GM21360 (cell line): ENCODE measurements around the gene B3GLCT.
"Not testable (repeated sequence)": the region's sequence is repeated elsewhere in the genome, so short reads cannot be mapped to it uniquely, and the experiment has no call there.

Experiments used
- ATAC-seq: cut with Tn5 transposase; IDR thresholded peaks from one replicate; pipeline ENCODE4 v1.9.1; 2021; ENCODE audit warnings: mild to moderate bottlenecking, moderate library complexity; ENCODE audit not compliant: unreplicated experiment

B3GLCT gene

DNA sequence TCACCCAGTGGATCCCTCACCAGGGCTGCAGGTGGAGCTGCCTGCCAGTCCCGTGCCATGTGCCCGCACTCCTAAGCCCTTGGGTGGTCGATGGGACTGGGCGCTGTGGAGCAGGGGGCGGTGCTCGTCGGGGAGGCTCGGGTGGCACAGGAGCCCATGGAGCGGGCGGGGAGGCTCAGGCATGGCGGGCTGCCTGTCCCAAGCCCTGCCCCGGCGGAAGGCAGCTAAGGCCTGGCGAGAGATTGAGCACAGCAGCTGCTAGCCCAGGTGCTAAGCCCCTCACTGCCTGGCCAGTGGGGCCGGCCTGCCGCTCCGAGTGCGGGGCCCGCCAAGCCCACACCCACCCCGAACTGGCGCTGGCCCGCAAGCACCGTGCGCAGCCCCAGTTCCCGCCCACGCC lies 16.8 kb upstream of the B3GLCT start:
- no peak for ATAC-seq

DNA sequence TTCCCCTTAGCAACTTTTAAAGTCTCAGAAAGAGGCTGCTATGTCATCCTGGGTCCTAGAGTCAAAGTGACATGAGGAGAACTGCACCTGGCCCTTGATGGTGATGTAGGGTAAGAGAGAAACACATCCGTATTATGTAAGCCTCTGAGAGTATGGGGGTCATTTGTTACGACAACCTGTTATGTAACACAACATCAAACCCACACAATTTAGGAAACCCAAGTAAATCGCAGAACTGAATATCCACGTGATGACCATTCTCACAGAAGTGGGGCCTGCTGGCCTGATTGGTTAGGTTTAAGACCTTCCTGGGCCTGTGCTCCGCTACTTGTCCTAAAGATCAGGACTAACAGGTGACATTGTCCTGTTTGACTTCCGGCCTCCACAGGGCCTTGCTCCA lies 15.3 kb upstream of the B3GLCT start:
- ATAC-seq = no peak

DNA sequence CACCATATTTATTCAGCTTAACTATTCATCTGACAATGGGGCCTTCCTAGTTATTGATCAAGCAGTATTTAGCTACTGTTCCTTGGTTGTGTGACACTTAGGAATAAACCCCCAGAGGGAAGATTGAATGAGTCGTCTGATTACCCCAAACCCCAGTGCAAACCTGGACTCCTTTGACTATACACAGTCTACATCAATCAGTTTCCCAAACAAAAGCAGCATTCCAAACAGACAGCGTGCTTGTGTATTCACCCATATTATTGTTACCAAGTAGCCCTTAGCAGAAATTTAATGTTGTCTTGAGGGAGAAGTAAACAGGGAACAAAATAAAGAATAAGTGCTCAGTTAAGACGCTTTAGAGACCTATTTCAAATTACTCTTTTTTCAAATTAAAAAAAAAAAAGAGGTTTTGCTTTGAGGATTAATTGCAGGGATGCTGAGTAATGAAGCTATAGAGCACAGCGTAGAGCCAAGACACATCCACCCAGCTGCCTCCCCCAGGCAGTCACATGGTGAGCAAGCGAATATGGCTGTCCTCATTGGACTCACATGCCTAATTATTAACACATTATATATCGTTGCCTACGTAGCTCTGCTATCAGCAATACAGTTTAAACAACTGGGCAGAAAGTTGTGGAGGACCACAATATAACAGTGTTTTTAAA lies 14.7 kb upstream of the B3GLCT start:
- no peak for ATAC-seq

DNA sequence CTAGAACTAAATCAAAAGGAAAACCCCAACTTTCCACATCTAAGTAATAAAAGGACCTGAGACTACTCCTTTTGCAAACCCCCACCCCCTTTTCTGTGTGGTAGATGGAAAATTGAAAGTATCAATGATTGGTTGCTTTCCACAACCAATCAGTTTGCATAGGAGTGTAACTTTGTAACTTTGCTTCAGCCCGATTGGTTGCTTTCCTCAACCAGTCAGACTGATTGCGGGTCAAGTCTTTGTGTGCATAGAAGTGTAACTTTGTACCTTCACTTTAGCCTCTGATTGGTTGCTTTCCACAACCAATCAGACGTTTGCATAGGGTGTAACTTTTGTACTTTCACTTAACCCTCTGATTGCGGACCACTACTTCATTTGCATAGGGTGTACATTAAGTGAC lies 8.0 kb upstream of the B3GLCT start:
- no peak for ATAC-seq

DNA sequence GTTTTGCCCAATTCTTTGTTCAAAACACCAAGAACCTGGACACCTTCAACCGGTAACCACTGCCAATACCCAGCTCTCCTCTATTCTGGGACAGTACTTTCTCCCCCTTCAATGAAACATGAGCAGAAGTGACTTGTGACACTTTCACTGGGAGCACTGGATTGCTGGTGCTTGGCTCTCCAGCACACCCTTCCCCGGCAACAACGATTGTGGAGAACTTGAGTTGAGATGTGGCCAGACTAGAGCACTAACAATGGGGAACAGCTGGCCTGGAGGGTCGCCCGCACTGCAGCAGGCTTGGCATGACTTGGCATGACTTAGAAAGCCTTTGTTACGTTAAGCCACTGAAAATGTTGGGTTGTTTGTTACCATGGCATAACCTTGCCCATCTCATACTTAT lies 7.5 kb upstream of the B3GLCT start:
- ATAC-seq = no peak

DNA sequence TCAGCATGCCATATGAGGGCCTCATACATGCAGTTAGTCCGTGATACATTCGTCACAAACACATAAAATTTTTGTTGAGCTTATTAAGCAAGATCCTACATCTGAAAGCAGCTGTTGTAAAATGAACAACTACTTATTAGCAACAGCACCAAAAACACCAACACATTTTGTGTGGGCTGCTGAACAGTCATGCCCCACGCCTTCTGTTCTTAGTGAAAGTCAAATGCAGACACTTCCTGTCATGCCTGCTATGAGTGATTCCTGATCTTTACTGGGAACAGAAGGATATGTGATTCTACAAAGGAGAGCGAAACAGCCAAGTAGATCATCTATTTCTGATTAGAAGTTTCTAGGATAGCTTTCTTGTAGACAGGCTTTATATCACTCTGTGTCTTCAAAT lies 4.2 kb upstream of the B3GLCT start:
- no peak for ATAC-seq

DNA sequence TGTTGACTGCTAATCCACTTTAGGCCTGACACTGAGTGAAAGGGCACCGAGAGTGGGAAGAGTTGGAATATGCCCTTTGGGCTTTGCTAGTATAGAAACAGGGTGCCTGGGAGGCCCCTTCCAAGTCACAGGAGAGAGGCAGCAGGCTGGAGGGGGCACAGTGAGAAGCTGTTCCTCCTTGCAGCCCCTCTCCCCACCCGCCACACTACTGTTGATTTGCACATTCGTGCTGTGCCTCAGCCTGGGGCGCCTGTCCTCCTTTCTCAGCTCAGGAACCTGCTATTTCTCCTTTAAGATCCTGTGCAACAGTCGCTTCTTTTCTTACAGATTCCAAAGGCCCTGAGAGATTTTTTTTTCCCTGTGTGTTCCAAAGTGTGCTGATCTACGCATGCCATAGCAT lies 2.8 kb upstream of the B3GLCT start:
- ATAC-seq = no peak

DNA sequence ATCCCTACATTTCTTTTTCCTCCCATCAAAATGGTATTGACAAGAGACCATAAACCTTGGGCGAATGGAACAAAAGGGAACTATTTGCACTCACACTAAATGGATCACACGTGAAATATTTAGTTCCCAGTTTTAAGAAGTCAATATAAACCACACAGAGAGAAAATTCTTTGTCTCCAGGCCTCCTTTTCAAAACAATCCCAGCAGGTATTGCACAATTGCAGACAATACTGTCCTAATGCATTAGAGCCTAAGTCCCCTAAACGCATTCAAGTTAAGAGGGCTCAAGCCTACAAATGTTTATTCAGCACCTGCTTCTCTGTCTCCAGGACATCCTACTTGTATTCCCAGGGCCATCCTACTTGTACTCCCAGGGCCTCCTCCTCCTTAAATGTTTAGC lies 1.3 kb upstream of the B3GLCT start:
- no peak for ATAC-seq

DNA sequence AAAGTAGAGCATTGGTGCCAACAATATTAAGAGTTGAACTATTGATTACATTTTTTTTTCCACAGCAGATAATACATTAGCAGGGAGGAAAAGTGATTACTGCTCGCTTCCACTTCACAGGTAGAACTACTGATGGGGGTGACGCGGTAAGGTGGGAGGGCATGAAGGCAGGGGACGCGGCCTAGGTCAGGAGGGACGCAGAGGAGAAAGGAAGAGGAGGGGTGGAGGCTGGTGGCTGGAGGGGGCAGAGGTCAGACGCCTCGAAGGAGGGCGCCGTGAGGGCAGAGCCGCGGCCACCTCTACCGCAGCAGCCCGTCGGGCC lies 287 bp upstream of the B3GLCT start:
- no peak for ATAC-seq

DNA sequence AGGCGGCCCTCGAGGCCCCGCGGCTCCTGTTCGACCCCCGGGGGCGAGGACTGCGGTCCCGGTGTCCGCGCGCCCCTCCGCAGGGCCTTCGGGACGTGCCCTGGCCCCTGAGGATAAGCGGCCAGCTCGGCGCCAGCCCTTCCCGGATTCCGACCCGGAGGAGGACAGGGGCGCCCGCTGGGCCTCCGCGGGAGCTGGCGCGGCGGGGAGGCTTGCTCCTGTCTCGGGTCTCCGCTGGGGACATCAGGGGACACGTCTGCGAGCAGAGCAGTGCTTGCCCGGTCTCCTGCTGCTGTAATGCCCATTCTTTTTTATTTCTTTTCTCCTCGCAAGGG lies 829 bp downstream of the B3GLCT start:
- ATAC-seq = peak; percentile 19

DNA sequence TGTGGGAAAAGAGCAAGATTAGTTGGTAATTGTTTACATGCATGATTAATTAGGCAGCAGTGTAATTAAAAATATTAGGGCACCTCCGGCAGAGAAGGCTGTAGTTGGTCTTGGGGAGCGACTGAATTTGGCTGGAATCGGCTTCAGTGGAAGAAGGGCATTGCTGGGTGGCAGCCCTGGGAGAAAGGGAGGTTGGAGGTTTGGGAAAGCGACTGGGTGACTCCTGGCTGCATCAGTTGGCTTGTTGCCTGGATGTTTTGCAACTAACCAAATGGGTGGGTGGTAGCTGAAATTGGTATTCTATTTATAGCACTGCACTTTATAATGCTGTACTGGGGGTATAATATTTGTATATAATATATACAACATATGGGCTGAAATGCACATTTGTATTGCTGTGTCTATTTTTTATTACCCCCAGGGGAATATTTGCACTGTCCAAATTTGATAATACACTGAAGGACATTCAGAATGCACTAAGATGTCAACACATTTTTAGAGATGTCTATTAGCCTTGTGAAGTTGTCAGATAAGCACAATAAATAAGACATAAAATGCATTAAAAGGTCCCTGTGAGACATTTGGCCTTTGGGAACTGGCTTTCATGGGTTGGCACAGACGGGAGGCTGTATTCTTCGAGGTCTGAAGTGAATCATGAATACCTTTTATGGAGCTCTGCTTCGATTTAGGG lies 1.7 kb downstream of the B3GLCT start:
- ATAC-seq = no peak

DNA sequence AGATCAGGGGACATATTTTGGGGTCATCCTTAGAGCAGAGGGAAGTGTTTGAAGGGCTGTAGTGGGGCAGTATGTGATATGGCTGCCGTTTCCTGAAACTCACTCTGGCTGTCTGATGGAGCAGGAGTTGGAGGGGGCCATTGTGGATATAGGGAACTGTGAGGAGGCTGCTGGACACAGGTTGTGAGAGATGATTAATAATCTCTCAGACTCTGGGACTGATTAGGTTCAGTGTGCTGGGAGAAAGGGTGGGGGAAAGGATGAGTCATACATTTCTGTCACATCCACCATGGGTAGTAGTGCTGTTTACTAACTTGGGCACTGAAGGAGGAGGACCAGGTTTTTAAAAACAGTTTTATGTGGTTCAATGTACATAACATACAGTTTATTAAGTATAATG lies 4.8 kb downstream of the B3GLCT start:
- no peak for ATAC-seq

DNA sequence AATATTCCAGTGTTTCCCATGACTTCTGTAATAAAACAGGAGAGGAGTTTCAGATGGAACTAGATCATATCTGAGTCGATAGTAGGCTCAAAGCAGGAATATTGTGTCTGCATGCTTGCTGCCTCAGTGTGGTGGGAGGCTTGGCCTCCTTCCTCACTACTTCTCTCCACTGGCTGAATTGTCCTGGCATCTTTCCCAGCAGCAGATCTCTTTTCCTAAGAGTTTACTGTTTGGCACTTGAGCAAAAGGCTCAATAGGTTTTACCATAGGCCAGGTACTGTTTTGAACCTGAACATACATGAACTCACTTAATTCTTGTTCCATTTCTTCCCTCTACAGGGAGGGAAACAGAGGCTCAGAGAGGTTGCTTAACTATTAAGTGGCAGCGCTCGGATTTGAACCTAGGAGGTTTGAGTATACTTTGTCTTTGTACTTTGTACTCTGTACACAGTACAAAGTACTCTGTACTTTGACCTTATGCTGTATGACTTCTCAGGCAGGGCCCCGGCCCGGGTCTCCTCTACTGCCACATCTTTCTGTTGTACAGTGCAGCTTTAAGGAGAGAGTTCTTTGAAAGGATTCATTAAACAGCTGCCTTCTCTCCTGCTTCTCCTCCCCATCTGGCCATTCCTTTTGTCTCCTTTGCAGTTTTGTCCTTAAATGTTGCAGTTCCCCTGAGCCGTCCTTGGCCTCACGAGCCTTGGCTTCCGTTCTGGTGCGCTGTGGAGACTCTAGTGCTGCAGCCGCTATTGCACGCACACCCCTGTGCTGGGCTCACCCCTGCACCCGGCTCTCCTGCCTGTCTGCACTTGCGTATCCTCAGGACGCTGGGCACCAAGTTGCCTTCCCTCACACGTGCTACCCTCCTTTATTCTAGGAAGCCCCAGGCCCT lies 8.1 kb downstream of the B3GLCT start:
- no peak for ATAC-seq

DNA sequence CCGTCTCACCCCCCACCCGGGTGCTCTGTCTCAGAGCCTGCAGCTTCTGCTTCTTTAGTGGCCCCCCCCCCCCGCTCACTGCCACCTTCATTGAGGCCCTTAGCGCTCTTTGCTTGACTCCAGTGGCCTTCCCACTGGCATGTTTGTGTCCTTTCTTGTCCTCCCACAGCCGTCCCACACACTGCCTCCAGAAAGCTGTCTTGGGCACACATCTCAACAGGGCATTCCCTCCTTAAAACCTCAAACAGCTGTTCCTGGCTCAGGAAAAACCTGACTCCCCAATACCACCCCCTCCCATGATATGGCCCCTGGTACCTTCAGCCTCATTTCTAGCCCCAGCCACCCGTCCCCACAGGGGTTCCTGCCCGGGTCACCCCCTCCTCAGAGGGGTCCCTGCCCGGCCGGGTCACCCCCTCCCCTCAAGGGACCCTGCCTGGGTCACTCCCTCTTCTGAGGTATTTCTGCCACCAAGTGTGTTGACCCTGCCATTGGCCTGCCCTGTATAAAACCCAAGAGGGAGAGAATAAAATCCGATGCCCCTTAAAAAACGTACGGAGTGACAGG lies 8.9 kb downstream of the B3GLCT start:
- no peak for ATAC-seq

DNA sequence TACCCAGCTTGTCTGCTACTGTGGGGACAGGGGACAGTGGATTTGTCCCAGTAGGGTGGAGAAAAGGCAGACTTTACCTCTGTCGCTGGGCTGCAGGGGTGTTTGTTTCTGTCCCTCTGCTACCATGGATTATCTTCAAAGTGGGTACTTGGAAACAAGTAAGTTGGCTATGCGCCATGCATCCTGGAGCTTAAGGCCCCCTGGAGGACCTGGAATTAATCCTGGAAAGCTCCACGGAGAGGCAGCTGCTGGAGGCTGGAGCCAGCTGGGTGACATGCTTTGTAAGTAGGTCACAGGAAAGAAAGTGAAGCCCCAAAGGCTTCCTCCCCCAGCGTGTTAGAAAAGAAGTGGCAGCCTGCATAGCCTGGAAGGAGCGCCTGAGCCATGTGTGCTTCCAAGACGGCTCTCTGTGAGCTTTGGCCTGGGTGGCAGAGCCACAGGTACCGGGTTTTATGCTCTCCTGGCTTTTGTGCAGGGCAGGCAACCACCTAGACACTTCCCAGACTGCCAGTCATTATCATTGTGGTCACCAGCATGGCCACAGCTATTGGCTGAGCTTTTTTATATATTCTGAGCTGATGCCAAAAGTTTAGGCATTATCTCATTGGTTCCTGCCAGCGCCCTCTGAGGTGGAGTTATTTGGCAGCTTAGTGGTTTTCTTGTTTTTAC lies 9.5 kb downstream of the B3GLCT start:
- no peak for ATAC-seq

DNA sequence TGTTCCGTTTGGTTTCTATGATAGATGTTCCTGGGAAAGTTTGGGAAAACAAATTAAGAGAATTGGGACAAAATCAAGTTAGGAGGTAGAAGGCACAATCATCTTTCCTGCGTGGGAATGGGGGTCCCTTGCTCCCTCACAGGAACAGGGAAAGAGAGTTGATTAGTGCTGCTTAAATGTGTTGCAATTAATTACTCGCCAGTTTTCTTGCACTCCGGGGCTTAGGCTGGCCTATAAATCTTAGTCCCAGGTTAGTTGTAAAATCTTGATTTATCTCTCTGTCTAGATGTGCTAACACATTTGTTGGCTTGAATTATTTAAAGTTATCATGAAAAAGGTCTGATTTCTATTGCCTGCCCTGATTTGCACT lies 10.1 kb downstream of the B3GLCT start:
- ATAC-seq = no peak

DNA sequence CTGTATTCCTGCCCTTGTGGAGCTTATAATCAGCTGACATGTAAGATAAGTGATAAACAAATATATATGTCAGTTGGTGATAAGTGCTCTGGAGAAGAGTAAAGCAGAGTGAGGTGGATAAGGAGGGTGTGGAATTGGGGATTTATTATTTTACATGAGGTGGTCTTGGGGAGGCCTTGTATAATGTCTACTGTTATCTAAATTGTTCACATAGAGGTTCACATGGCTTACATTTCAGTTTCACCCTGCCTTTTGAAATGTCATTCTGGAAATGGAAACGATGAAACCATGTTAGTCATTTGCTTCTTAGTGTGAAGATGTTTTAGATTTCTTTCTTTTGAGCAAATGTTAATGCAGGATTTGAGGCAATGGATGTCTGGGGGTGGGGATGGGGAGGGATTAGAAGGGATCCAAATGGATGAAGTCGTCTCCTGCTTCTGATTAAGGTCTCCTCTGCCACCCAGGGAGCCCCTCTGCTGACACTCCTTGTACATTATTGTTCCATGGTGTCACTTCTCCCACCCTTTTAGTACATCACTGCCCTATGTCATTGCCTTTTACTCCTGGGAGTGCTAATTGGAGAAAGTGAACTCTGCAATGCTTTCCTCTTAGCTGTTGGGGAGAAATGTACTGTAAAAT lies 14.0 kb downstream of the B3GLCT start:
- ATAC-seq = no peak

DNA sequence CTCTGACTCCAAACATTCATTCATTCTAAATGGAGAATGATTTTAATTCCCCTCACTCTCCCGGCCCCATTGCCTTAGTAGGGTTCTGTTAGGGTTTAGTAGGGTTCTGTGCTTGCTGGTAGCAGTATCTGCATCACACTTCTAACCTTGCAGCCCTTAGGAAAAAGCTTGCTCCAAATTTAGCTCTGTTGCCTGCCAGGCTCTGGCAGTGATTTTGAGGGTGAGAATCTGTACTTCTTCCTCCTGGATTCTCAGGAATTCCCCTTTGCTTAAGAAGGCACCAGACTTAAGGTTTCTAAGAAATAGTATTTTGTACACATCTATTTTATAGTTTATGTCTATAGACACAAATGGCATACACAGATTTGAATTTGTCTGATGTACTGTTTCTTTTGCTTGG lies 14.7 kb downstream of the B3GLCT start:
- no peak for ATAC-seq

DNA sequence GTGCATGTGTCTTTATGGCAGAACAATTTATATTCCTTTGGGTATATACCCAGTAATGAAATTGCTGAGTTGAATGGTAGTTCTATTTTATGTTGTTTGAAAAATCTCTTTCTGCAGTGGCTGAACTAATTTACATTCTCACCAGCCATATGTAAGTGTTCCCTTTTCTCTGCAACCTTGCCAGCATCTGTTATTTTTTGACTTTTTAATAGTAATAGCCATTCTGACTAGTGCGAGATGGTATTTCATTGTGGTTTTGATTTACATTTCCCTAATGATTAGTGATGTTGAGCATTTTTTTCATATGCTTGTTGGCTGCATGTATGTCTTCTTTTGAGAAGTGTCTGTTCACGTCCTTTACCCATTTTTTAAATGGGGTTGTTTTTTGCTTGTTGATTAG lies 17.1 kb downstream of the B3GLCT start:
- ATAC-seq = not testable (repeated sequence)

DNA sequence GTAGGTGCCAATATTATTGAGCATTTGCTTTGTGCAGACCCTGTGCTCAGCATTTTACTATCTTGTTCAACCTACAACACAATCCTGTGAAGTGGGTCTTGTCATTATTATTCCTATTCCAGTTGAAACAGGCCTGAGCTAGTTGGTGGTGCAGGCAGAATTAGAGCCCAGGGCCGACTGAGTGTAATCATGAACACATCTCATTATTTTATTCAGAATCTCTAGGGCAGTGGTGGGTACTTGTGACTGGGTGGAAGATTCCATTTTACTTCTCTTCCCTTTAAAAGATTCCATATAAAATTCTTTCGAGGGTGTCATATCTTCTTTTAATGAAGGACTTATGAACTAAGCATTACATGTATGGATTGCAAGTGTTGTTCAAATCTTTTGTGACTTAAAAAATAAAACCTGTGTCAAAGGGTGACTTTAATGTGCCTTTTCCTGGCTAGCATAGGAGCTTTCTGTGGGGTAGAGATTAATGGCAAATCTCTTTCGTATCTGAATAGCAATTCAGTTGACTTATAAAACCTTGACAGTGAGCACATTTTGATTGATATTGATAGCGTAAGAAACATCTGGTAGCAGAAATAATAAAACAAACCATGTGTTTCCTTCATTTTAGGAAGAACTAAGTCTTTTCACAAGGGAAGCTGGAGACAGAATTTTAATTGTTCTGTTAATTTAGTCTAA lies 20.3 kb downstream of the B3GLCT start:
- ATAC-seq = no peak
